HG02885 (cell line): ENCODE measurements around the gene MTHFD1L.

Experiments
- ATAC-seq: cut with Tn5 transposase; IDR thresholded peaks from one replicate; pipeline ENCODE4 v1.9.1; 2021; ENCODE audit warnings: mild to moderate bottlenecking; ENCODE audit not compliant: unreplicated experiment, poor library complexity

MTHFD1L gene

GRCh38 chr6:151139524-151139923 is 274.0 kb downstream of the MTHFD1L start:
- no peak for ATAC-seq

- no peak for ATAC-seq
Observed at GRCh38 chr6:151140767-151141166, 275.3 kb downstream of the MTHFD1L start.

GRCh38 chr6:151141685-151142084 is 276.2 kb downstream of the MTHFD1L start:
- ATAC-seq, result no peak

DNA sequence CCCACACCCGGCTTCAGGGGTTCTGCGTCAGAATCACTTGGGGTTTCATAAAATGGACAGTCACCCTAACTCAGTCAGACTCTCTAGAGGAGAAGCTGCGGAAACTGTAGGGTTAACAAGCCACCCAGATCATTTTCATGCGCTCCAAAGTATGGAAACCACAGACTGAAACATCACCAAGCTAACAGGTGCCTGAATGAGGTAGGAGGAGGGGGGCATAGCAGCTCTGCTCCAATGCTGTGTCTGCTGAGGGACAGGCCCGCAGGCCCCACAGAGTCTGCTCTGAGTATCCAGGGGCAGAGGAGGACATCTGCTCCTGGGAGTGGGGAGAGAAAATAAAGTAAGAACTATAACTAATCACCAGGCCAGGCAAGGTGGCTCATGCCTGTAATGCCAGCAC is 277.2 kb downstream of the MTHFD1L start:
- ATAC-seq, result no peak

GRCh38 chr6:151143337-151143736 is 277.8 kb downstream of the MTHFD1L start:
- ATAC-seq, result no peak

DNA sequence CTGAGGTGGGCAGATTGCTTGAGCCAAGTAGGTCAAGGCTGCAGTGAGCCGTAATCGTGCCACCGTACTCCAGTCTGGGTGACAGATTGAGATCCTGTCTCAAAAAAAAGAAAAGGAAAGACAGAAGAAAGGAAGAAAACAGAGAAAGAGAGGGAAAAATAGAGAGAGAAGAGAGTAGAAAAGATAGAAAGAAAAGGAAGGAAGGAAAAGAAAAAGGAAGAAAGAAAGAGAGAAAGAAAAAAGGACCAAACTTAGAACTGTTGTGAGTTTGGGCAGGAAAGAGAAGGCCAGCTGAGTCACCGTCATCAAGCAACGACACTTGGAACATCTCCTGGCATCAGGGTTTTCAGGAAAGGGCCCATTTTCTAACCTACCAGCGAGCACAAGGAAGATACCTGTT is 278.3 kb downstream of the MTHFD1L start:
- ATAC-seq, result no peak

- ATAC-seq, result no peak
Observed at GRCh38 chr6:151147118-151147832, 281.8 kb downstream of the MTHFD1L start.

DNA sequence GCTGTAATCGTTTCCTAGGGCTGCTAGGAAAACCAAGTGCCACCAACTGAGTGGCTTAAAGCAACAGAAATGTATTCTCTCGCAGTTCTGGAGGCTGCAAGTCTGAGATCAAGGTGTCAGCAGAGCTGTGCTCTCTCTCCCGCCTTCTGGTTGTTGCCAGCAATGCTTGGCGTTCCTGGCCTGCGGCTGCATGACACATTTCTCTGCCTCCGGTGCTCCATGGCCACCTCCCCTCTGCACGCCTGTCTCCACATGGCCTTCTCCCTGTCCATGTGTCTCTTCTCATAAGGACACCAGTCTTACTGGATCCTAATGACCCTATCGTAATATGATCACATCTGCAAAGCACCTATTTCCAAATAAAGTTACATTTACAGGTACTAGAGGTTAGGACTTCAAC is 282.6 kb downstream of the MTHFD1L start:
- no peak for ATAC-seq

- no peak for ATAC-seq
Observed at GRCh38 chr6:151149793-151150192, 284.3 kb downstream of the MTHFD1L start.
